K562 (cell line): ENCODE measurements around the gene WWC2. TPM values are rescaled to one million over a fixed set of nuclear protein-coding genes. Genes with fewer than 3 reads are reported as not detected.

ENCODE experiments used
- ATF1 ChIP-seq, 2 experiments: fragments of 450-650 bp in 1 of 2; IDR thresholded peaks; 2 replicates each; pipeline ENCODE4 v1.6.1; 2016; ENCODE audit warnings: missing compliant biosample characterization in 1 of 2, missing genetic modification characterization in 1 of 2
- CHCHD3 ChIP-seq: fragments of 250-450 bp; sonication (Bioruptor Pico); IDR thresholded peaks from 2 replicates; pipeline ENCODE4 v2.1.2; 2022; ENCODE audit warnings: mild to moderate bottlenecking
- GABPA ChIP-seq: fragments of 200-800 bp; sonication (Bioruptor generic); conservative IDR thresholded peaks from 2 replicates; pipeline ENCODE4 v1.6.1; 2016; ENCODE audit warnings: low read depth, missing genetic modification characterization, missing compliant biosample characterization
- HNRNPK ChIP-seq: fragments of 200-400 bp; formaldehyde crosslinking; IDR thresholded peaks from one replicate; pipeline ENCODE4 v1.6.1; 2018; ENCODE audit warnings: mild to moderate bottlenecking, low read depth, low read length; ENCODE audit not compliant: poor library complexity, severe bottlenecking
- POLR2B ChIP-seq: fragments of 450-650 bp; IDR thresholded peaks from 2 replicates; pipeline ENCODE4 v1.6.1; 2018; ENCODE audit warnings: low read depth; ENCODE audit not compliant: partially characterized antibody
- SIX5 ChIP-seq, 2 experiments: IDR thresholded peaks; 2 replicates each; pipeline ENCODE4 v1.6.1; 2011; ENCODE audit warnings: low read length in 2 of 2, borderline replicate concordance in 1 of 2, low read depth in 1 of 2, mild to moderate bottlenecking in 1 of 2, moderate library complexity in 1 of 2; ENCODE audit not compliant: insufficient read depth in 1 of 2
- ZNF436 ChIP-seq: fragments of 250-450, 450-650 bp; sonication (Bioruptor Pico); formaldehyde crosslinking; IDR thresholded peaks from 2 replicates; pipeline ENCODE4 v1.7.0; 2020; ENCODE audit warnings: mild to moderate bottlenecking
- polyA plus RNA-seq, 8 experiments: library from polyadenylated mRNA; depleted of rRNA in 4 of 8; stranded (reverse) in 5 of 8; unstranded in 3 of 8; fragments of >200 nt; fragmentation: Nextera tagmentation in 2 of 8; fragmentation: Illumina TruSeq in 1 of 8; extraction: Ambion mirVana in 2 of 8; extraction: Trizol in 1 of 8; gene quantifications; 2 replicates each; pipeline versions ENCODE4 v1.2.1 to v1.2.3, GENCODE V29; 2011 to 2014; ENCODE audit warnings: inconsistent platforms in 1 of 8, missing spikeins in 1 of 8
- total RNA-seq, 7 experiments: library from RNA; depleted of rRNA in 6 of 7; stranded (reverse); fragments of >200 nt in 6 of 7; fragmentation: Illumina TruSeq in 2 of 7; extraction: Trizol in 2 of 7; gene quantifications; 2 replicates each; pipeline versions ENCODE4 v1.2.1 to v1.2.3, GENCODE V29; 2011 to 2021; ENCODE audit warnings: low replicate concordance in 1 of 7
- TF ChIP-seq, protein P1 (sequence below), 2 experiments: IDR thresholded peaks; 2 replicates each; pipeline ENCODE4 v1.6.1; 2012; ENCODE audit warnings: improper control_type of control experiment in 2 of 2, low read depth in 2 of 2, low read length in 2 of 2, borderline replicate concordance in 1 of 2
- TF ChIP-seq, protein P2 (sequence below): sonication (generic); formaldehyde crosslinking; IDR thresholded peaks from 2 replicates; pipeline ENCODE4 v1.5.0; 2020; ENCODE audit warnings: missing genetic modification reagents
- TF ChIP-seq, protein P3 (sequence below): fragments of 450-650 bp; IDR thresholded peaks from 2 replicates; pipeline ENCODE4 v1.6.1; 2016; ENCODE audit warnings: low read depth
- TF ChIP-seq, protein P4 (sequence below): fragments of 450-650 bp; conservative IDR thresholded peaks from 2 replicates; pipeline ENCODE4 v1.6.1; 2016; ENCODE audit warnings: missing genetic modification characterization, low read depth, mild to moderate bottlenecking, control low read depth, missing compliant biosample characterization
- TF ChIP-seq, protein P5 (sequence below): sonication (generic); formaldehyde crosslinking; IDR thresholded peaks from 2 replicates; pipeline ENCODE4 v1.9.0; 2022; ENCODE audit warnings: mild to moderate bottlenecking, missing genetic modification reagents

The WWC2 gene
- total and polyA plus RNA-seq, 9 of the 15 experiments (the other 6 are each of a cell fraction or from before 2014, with no cell fraction given), result 3.7 to 39.4 (median 19.6) TPM

DNA sequence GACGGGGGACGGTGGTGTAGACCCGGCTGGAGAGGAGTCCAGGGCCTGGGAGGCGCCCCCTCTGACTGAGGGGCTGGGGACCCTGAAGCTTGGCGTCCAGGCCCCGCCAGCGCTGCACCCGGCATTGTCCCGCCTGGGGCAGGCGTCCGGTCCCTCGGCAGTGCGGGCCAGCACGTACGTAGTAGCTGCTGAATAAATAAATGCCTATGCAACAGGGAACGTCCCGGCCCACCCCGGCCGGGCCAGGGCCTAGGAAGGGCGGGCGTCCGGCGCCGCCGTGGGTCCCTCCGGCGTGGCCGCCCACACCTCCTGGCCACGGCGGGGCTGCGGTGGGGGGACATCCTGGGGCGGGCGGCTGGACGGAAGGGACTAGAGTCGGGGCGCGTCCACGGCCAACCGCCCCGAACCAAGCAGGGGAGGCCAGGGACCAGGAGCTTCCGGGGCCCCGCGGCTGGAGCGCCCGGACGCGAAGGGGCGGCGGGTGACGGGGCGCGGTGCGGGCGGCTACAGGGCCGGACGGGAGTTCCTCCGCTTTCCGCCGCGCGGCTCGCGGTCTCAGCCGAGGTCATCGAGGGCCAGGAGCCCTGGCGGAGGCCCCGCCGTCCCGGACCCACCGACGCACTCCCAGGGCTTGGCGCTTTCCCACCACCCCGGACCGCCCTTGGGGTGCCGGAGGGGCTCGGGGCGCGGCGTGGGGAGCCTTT, 886 bp upstream of the WWC2 start (continued):
- TF ChIP-seq, protein P1, sequence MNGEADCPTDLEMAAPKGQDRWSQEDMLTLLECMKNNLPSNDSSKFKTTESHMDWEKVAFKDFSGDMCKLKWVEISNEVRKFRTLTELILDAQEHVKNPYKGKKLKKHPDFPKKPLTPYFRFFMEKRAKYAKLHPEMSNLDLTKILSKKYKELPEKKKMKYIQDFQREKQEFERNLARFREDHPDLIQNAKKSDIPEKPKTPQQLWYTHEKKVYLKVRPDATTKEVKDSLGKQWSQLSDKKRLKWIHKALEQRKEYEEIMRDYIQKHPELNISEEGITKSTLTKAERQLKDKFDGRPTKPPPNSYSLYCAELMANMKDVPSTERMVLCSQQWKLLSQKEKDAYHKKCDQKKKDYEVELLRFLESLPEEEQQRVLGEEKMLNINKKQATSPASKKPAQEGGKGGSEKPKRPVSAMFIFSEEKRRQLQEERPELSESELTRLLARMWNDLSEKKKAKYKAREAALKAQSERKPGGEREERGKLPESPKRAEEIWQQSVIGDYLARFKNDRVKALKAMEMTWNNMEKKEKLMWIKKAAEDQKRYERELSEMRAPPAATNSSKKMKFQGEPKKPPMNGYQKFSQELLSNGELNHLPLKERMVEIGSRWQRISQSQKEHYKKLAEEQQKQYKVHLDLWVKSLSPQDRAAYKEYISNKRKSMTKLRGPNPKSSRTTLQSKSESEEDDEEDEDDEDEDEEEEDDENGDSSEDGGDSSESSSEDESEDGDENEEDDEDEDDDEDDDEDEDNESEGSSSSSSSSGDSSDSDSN (IDR thresholded peaks at IDR 0.05; ENCODE audit: borderline replicate concordance in 1 of 2, low read depth in 2 of 2, low read length in 2 of 2), result peak; percentile 56 to 82; a peak in 3 of 4 replicates
- TF ChIP-seq GABPA (tag) (peak; percentile 54; the same call in 1 of the 2 replicates), ATF1 (CRISPR knock-in tag; IDR thresholded peaks at IDR 0.05) (no peak), ATF1 (tag; IDR thresholded peaks at IDR 0.05) (no peak), SIX5 (IDR thresholded peaks at IDR 0.05; ENCODE audit: borderline replicate concordance in 1 of 2, insufficient read depth in 1 of 2, low read depth in 1 of 2, low read length in 2 of 2) (no peak), ZNF436 (CRISPR knock-in tag) (no peak), CHCHD3 (CRISPR knock-in tag) (no peak), HNRNPK (no peak), POLR2B (no peak)
- TF ChIP-seq, protein P2, sequence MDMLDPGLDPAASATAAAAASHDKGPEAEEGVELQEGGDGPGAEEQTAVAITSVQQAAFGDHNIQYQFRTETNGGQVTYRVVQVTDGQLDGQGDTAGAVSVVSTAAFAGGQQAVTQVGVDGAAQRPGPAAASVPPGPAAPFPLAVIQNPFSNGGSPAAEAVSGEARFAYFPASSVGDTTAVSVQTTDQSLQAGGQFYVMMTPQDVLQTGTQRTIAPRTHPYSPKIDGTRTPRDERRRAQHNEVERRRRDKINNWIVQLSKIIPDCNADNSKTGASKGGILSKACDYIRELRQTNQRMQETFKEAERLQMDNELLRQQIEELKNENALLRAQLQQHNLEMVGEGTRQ, result no peak
- TF ChIP-seq, protein P3, sequence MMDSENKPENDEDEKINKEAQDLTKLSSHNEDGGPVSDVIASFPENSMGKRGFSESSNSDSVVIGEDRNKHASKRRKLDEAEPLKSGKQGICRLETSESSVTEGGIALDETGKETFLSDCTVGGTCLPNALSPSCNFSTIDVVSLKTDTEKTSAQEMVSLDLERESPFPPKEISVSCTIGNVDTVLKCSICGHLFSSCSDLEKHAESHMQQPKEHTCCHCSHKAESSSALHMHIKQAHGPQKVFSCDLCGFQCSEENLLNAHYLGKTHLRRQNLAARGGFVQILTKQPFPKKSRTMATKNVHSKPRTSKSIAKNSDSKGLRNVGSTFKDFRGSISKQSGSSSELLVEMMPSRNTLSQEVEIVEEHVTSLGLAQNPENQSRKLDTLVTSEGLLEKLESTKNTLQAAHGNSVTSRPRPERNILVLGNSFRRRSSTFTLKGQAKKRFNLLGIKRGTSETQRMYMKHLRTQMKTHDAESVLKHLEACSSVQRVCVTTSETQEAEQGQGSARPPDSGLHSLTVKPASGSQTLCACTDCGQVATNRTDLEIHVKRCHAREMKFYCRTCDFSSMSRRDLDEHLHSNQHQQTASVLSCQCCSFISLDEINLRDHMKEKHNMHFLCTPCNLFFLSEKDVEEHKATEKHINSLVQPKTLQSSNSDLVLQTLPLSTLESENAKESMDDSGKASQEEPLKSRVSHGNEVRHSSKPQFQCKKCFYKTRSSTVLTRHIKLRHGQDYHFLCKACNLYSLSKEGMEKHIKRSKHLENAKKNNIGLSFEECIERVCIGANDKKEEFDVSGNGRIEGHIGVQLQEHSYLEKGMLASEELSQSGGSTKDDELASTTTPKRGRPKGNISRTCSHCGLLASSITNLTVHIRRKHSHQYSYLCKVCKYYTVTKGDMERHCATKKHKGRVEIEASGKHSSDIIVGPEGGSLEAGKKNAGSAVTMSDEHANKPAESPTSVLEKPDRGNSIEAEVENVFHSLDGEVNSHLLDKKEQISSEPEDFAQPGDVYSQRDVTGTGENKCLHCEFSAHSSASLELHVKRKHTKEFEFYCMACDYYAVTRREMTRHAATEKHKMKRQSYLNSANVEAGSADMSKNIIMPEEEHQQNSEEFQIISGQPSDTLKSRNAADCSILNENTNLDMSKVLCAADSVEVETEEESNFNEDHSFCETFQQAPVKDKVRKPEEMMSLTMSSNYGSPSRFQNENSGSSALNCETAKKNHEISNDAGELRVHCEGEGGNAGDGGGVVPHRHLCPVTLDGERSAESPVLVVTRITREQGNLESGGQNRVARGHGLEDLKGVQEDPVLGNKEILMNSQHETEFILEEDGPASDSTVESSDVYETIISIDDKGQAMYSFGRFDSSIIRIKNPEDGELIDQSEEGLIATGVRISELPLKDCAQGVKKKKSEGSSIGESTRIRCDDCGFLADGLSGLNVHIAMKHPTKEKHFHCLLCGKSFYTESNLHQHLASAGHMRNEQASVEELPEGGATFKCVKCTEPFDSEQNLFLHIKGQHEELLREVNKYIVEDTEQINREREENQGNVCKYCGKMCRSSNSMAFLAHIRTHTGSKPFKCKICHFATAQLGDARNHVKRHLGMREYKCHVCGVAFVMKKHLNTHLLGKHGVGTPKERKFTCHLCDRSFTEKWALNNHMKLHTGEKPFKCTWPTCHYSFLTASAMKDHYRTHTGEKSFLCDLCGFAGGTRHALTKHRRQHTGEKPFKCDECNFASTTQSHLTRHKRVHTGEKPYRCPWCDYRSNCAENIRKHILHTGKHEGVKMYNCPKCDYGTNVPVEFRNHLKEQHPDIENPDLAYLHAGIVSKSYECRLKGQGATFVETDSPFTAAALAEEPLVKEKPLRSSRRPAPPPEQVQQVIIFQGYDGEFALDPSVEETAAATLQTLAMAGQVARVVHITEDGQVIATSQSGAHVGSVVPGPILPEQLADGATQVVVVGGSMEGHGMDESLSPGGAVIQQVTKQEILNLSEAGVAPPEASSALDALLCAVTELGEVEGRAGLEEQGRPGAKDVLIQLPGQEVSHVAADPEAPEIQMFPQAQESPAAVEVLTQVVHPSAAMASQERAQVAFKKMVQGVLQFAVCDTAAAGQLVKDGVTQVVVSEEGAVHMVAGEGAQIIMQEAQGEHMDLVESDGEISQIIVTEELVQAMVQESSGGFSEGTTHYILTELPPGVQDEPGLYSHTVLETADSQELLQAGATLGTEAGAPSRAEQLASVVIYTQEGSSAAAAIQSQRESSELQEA, result no peak
- TF ChIP-seq, protein P4, sequence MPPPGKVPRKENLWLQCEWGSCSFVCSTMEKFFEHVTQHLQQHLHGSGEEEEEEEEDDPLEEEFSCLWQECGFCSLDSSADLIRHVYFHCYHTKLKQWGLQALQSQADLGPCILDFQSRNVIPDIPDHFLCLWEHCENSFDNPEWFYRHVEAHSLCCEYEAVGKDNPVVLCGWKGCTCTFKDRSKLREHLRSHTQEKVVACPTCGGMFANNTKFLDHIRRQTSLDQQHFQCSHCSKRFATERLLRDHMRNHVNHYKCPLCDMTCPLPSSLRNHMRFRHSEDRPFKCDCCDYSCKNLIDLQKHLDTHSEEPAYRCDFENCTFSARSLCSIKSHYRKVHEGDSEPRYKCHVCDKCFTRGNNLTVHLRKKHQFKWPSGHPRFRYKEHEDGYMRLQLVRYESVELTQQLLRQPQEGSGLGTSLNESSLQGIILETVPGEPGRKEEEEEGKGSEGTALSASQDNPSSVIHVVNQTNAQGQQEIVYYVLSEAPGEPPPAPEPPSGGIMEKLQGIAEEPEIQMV (tag), result no peak
- TF ChIP-seq, protein P5, sequence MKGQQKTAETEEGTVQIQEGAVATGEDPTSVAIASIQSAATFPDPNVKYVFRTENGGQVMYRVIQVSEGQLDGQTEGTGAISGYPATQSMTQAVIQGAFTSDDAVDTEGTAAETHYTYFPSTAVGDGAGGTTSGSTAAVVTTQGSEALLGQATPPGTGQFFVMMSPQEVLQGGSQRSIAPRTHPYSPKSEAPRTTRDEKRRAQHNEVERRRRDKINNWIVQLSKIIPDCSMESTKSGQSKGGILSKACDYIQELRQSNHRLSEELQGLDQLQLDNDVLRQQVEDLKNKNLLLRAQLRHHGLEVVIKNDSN, result no peak
